HCT116 (cell line): ENCODE measurements around the gene CCDC24. TPM values are rescaled to one million over a fixed set of nuclear protein-coding genes. Genes with fewer than 3 reads are reported as not detected.

Source experiments
- ATAC-seq: fragments of 200-7000 bp; cut with Tn5 transposase; 2 replicates; pipeline ENCODE4 v1.9.1; 2020; ENCODE audit warnings: mild to moderate bottlenecking, moderate library complexity
- BruUV-seq: library from RNA; stranded (reverse); fragments of 400-500 nt; replicated peaks from 2 replicates; lab custom pipeline; 2021; lab: Mats Ljungman, UMichigan
- CTCF ChIA-PET: fragments of 300-600 bp; sonication (Branson Sonifier 250); formaldehyde crosslinking; loops from one replicate; lab custom pipeline; 2021; ENCODE audit warnings: antibody characterized with exemption; lab: Charles Lee
- POLR2A ChIA-PET: fragments of 300-600, 350-600 bp; sonication (Branson Sonifier 250); formaldehyde crosslinking; loops from one replicate; lab custom pipeline; 2021; ENCODE audit warnings: antibody characterized with exemption; lab: Charles Lee
- RAD21 ChIA-PET, 2 experiments: fragments of 300-600 bp; sonication (Branson Sonifier 250); formaldehyde crosslinking; loops; one replicate each; lab custom pipeline; 2023; ENCODE audit warnings: low total read pairs in 2 of 2; ENCODE audit not compliant: uncharacterized antibody in 2 of 2, unreplicated experiment in 2 of 2, low non-redundant PET in 1 of 2; lab: Charles Lee
- DNase-seq: peaks from one replicate; pipeline ENCODE4 v3.0.0-alpha.2; 2010; ENCODE audit warnings: low read depth, low spot score
- H2AFZ ChIP-seq: fragments of 200-600 bp; shearing (Covaris generic), sonication (generic); 2 replicates; pipeline ENCODE4 v1.6.1; 2017; ENCODE audit warnings: low read depth, mixed run types, mixed read lengths, antibody characterized with exemption, low read length; ENCODE audit not compliant: poor library complexity, severe bottlenecking
- H3K27ac ChIP-seq: 2 replicates; pipeline ENCODE4 v1.5.1; 2012; ENCODE audit warnings: low read depth, low read length
- H3K27me3 ChIP-seq: fragments of 200-600 bp; sonication (generic); 2 replicates; pipeline ENCODE4 v1.6.1; 2016; ENCODE audit warnings: mixed run types, low read length, mixed read lengths; ENCODE audit not compliant: insufficient read depth
- H3K36me3 ChIP-seq, 2 experiments: fragments of 200-500 bp in 1 of 2; fragments of 200-600 bp in 1 of 2; sonication (Bioruptor generic) in 1 of 2; sonication (generic) in 1 of 2; 2 replicates each; pipeline versions ENCODE4 v1.5.1 to v1.6.1; 2014 to 2016; ENCODE audit warnings: low read length in 2 of 2, inconsistent platforms in 1 of 2, mixed read lengths in 1 of 2, mixed run types in 1 of 2; ENCODE audit not compliant: insufficient read depth in 2 of 2, control insufficient read depth in 1 of 2
- H3K4me1 ChIP-seq, 2 experiments: fragments of 200-600 bp in 1 of 2; sonication (generic) in 1 of 2; 2 replicates each; pipeline versions ENCODE4 v1.5.1 to v1.6.1; 2012 to 2017; ENCODE audit warnings: low read length in 2 of 2, inconsistent platforms in 1 of 2, mild to moderate bottlenecking in 1 of 2, mixed read lengths in 1 of 2, mixed run types in 1 of 2, moderate library complexity in 1 of 2; ENCODE audit not compliant: insufficient read depth in 2 of 2, control insufficient read depth in 1 of 2
- H3K4me2 ChIP-seq: fragments of 200-600 bp; sonication (generic); 2 replicates; pipeline ENCODE4 v1.6.1; 2017; ENCODE audit warnings: mixed run types, low read length, mixed read lengths
- H3K4me3 ChIP-seq, 2 experiments: fragments of 200-600 bp in 1 of 2; sonication (generic) in 1 of 2; replicated peaks in 1 of 2; 2 replicates each; pipeline ENCODE4 v1.5.1; 2011 to 2016; ENCODE audit warnings: low read length in 2 of 2, control low read depth in 1 of 2, low read depth in 1 of 2, mild to moderate bottlenecking in 1 of 2, mixed read lengths in 1 of 2, mixed run types in 1 of 2
- H3K79me2 ChIP-seq: fragments of 200-600 bp; sonication (generic); 2 replicates; pipeline ENCODE4 v1.6.1; 2017; ENCODE audit warnings: mild to moderate bottlenecking, mixed run types, low read length, moderate library complexity, mixed read lengths; ENCODE audit not compliant: insufficient read depth
- H3K9ac ChIP-seq: fragments of 200-600 bp; sonication (generic); 2 replicates; pipeline ENCODE4 v1.6.1; 2016; ENCODE audit warnings: low read length, mixed read lengths
- H3K9me2 ChIP-seq: fragments of 200-600 bp; sonication (generic), shearing (Covaris generic); 2 replicates; pipeline ENCODE4 v1.6.1; 2017; ENCODE audit warnings: mixed run types, mild to moderate bottlenecking, moderate library complexity; ENCODE audit not compliant: insufficient read depth
- H3K9me3 ChIP-seq, 2 experiments: fragments of 200-500 bp in 1 of 2; fragments of 200-600 bp in 1 of 2; sonication (Bioruptor generic) in 1 of 2; sonication (generic) in 1 of 2; 2 replicates each; pipeline ENCODE4 v1.6.1; 2014 to 2017; ENCODE audit warnings: low read length in 2 of 2, mixed read lengths in 2 of 2, inconsistent platforms in 1 of 2, low read depth in 1 of 2, mild to moderate bottlenecking in 1 of 2, mixed run types in 1 of 2, moderate library complexity in 1 of 2; ENCODE audit not compliant: control insufficient read depth in 1 of 2, insufficient read depth in 1 of 2
- H4K20me1 ChIP-seq: fragments of 200-600 bp; sonication (generic), shearing (Covaris generic); 2 replicates; pipeline ENCODE4 v1.6.1; 2017; ENCODE audit warnings: mixed run types, mild to moderate bottlenecking, moderate library complexity; ENCODE audit not compliant: insufficient read depth
- ATF3 ChIP-seq: IDR thresholded peaks from 2 replicates; pipeline ENCODE4 v1.6.1; 2012
- CTCF ChIP-seq, 3 experiments: fragments of 200-600 bp in 1 of 3; sonication (generic) in 1 of 3; IDR thresholded peaks in 2 of 3; conservative IDR thresholded peaks in 1 of 3; 2 replicates each; pipeline ENCODE4 v1.5.1; 2012 to 2017; ENCODE audit warnings: low read depth in 2 of 3, low read length in 2 of 3, antibody characterized with exemption in 1 of 3, borderline replicate concordance in 1 of 3, control low read depth in 1 of 3, mild to moderate bottlenecking in 1 of 3, mixed read lengths in 1 of 3, mixed run types in 1 of 3, moderate library complexity in 1 of 3; ENCODE audit not compliant: insufficient read depth in 1 of 3
- EGR1 ChIP-seq: IDR thresholded peaks from 2 replicates; pipeline ENCODE4 v1.6.1; 2012; ENCODE audit warnings: low read depth
- EZH2phosphoT487 ChIP-seq: fragments of 200-600 bp; IDR thresholded peaks from 2 replicates; pipeline ENCODE4 v1.6.1; 2018; ENCODE audit warnings: antibody characterized with exemption, borderline replicate concordance
- MAX ChIP-seq: IDR thresholded peaks from 2 replicates; pipeline ENCODE4 v1.6.1; 2012
- RAD21 ChIP-seq: IDR thresholded peaks from 2 replicates; pipeline ENCODE4 v1.6.1; 2012; ENCODE audit warnings: low read depth, mild to moderate bottlenecking
- SIN3A ChIP-seq: IDR thresholded peaks from 2 replicates; pipeline ENCODE4 v1.6.1; 2012; ENCODE audit warnings: low read depth
- ZNF274 ChIP-seq: fragments of 200-500 bp; sonication (Bioruptor generic); IDR thresholded peaks from 2 replicates; pipeline ENCODE4 v1.6.1; 2014; ENCODE audit warnings: mild to moderate bottlenecking, low read depth, low read length, inconsistent platforms
- intact Hi-C: fragments of 100-400 bp; cut with micrococcal nuclease; formaldehyde crosslinking; loops from 2 replicates; pipeline ENCODE4 v1.10.0; 2022
- total RNA-seq: library from RNA; stranded (reverse); gene quantifications from one replicate; pipeline ENCODE4 v1.2.1, GENCODE V29; 2021; ENCODE audit not compliant: unreplicated experiment

Gene CCDC24
- total RNA-seq, 1 experiment from 2014 or later: 23.3 TPM

GRCh38 chr1:43957407-43958040 is 33.9 kb upstream of the CCDC24 start:
- DNase-seq: no peak
- Histone ChIP-seq H2AFZ (no peak overlapping the region), H3K27ac (no peak overlapping the region), H3K27me3 (no peaks in the 10 kb centered on the region), H3K79me2 (no peaks in the 10 kb centered on the region), H3K4me3 (no peak overlapping the region), H3K9ac (no peak overlapping the region), H3K36me3 (peaks cover 0 to 4% of the 10 kb centered on the region in 2 experiments; a peak in 2 of 4 replicates), H3K4me1 (no peaks in the 10 kb centered on the region), H3K9me3 (no peaks in the 10 kb centered on the region), H3K9me2 (no peaks in the 10 kb centered on the region), H4K20me1 (no peaks in the 10 kb centered on the region), H3K4me2 (no peak overlapping the region)
- CTCF ChIA-PET: no interaction called here
- RAD21 ChIA-PET: no interaction called here
- no peak for ATAC-seq
- POLR2A ChIA-PET: no interaction called here
- intact Hi-C loops: no loop called here
- no peak for TF ChIP-seq ZNF274
- no TSS peak for BruUV-seq

GRCh38 chr1:43958351-43959255 is 32.8 kb upstream of the CCDC24 start:
- Histone ChIP-seq H2AFZ (no peak overlapping the region), H4K20me1 (no peaks in the 10 kb centered on the region), H3K36me3 (peaks cover 0 to 4% of the 10 kb centered on the region in 2 experiments; a peak in 2 of 4 replicates), H3K27ac (no peak overlapping the region), H3K79me2 (no peaks in the 10 kb centered on the region), H3K4me3 (no peak overlapping the region), H3K9me2 (no peaks in the 10 kb centered on the region), H3K9ac (no peak overlapping the region), H3K9me3 (no peaks in the 10 kb centered on the region), H3K4me1 (no peaks in the 10 kb centered on the region), H3K27me3 (no peaks in the 10 kb centered on the region), H3K4me2 (no peak overlapping the region)
- ChIA-PET CTCF (no interaction called here), RAD21 (no interaction called here), POLR2A (no interaction called here)
- BruUV-seq: no TSS peak
- intact Hi-C loops: no loop called here
- no peak for DNase-seq
- no peak for ATAC-seq
- TF ChIP-seq EZH2phosphoT487 (no peak), CTCF (IDR thresholded peaks at IDR 0.05 in 2 of 3, conservative IDR thresholded peaks at IDR 0.05 in 1 of 3; ENCODE audit: borderline replicate concordance in 1 of 3, insufficient read depth in 1 of 3, low read depth in 2 of 3, low read length in 2 of 3) (no peak), SIN3A (no peak), MAX (no peak), RAD21 (no peak), ATF3 (no peak), EGR1 (no peak)
